H1 (cell line): ENCODE data around the gene TNFAIP1. TPM values are rescaled to one million over a fixed set of nuclear protein-coding genes. Genes with fewer than 3 reads are reported as not detected.
A peak's percentile ranks its signal among the peaks of the same experiment; 100 is the strongest.

Source experiments
- CTCF ChIA-PET: fragments of 300-600 bp; sonication (Branson Sonifier 250); formaldehyde crosslinking; loops from one replicate; lab custom pipeline; 2021; ENCODE audit not compliant: partially characterized antibody; lab: Charles Lee
- POLR2A ChIA-PET: fragments of 300-600 bp; sonication (Branson Sonifier 250); formaldehyde crosslinking; loops from one replicate; lab custom pipeline; 2021; ENCODE audit warnings: inconsistent platforms; ENCODE audit not compliant: partially characterized antibody; lab: Charles Lee
- DNase-seq, 2 experiments: peaks; one replicate each; pipeline versions ENCODE4 v3.0.0 to v3.0.0-alpha.2; 2010 to 2022; ENCODE audit warnings: low spot score in 2 of 2, low read depth in 1 of 2, mixed read lengths in 1 of 2
- FAIRE-seq: peaks from 2 replicates; lab custom pipeline; 2011; peaks lifted over from hg19 to GRCh38; lab: Jason Lieb, UNC
- H2AFZ ChIP-seq: 2 replicates; pipeline ENCODE4 v1.8.1; 2012; ENCODE audit warnings: low read length, inconsistent platforms
- H2AK5ac ChIP-seq: 2 replicates; pipeline ENCODE4 v1.6.1; 2013; ENCODE audit warnings: low read depth, low read length
- H2BK120ac ChIP-seq: replicated peaks from 2 replicates; pipeline ENCODE3; 2013; ENCODE audit warnings: low read depth, low read length, inconsistent platforms
- H2BK12ac ChIP-seq: 2 replicates; pipeline ENCODE4 v1.6.1; 2013; ENCODE audit warnings: low read depth, low read length
- H2BK15ac ChIP-seq: 2 replicates; pipeline ENCODE4 v1.6.1; 2013; ENCODE audit warnings: low read length
- H2BK20ac ChIP-seq: 2 replicates; pipeline ENCODE4 v1.6.1; 2013; ENCODE audit warnings: low read length
- H2BK5ac ChIP-seq: 2 replicates; pipeline ENCODE4 v1.6.1; 2013; ENCODE audit warnings: low read depth, low read length
- H3K14ac ChIP-seq: 2 replicates; pipeline ENCODE4 v1.6.1; 2013; ENCODE audit warnings: inconsistent platforms; ENCODE audit not compliant: insufficient read length
- H3K18ac ChIP-seq: 2 replicates; pipeline ENCODE4 v1.6.1; 2013; ENCODE audit warnings: low read length; ENCODE audit errors: extremely low read depth
- H3K23ac ChIP-seq: 2 replicates; pipeline ENCODE4 v1.6.1; 2013; ENCODE audit warnings: inconsistent platforms; ENCODE audit not compliant: insufficient read length
- H3K23me2 ChIP-seq: 2 replicates; pipeline ENCODE4 v1.6.1; 2013; ENCODE audit warnings: low read depth, low read length
- H3K27ac ChIP-seq: 2 replicates; pipeline ENCODE4 v1.6.1; 2011; ENCODE audit warnings: low read depth, low read length, inconsistent platforms
- H3K27me3 ChIP-seq, 4 experiments: replicated peaks in 1 of 4; 1 replicate in 1 of 4; 2 replicates in 3 of 4; pipeline versions ENCODE4 v1.6.1 to v1.8.1; 2011 to 2013; ENCODE audit warnings: low read length in 3 of 4, mild to moderate bottlenecking in 3 of 4, inconsistent platforms in 2 of 4, mixed read lengths in 2 of 4, moderate library complexity in 1 of 4; ENCODE audit not compliant: control insufficient read depth in 3 of 4, insufficient read depth in 3 of 4; ENCODE audit errors: extremely low read depth in 1 of 4
- H3K36me3 ChIP-seq, 4 experiments: 2 replicates each; pipeline versions ENCODE4 v1.6.1 to v1.8.1; 2011 to 2013; ENCODE audit warnings: mild to moderate bottlenecking in 4 of 4, low read length in 3 of 4, moderate library complexity in 2 of 4, control low read depth in 1 of 4, inconsistent platforms in 1 of 4; ENCODE audit not compliant: insufficient read depth in 4 of 4, control insufficient read depth in 2 of 4
- H3K4ac ChIP-seq: replicated peaks from 2 replicates; pipeline ENCODE3; 2013; ENCODE audit warnings: low read length, low read depth, mixed read lengths, inconsistent platforms; ENCODE audit not compliant: insufficient read length
- H3K4me1 ChIP-seq, 4 experiments: replicated peaks in 1 of 4; 1 replicate in 1 of 4; 2 replicates in 3 of 4; pipeline versions ENCODE4 v1.6.1 to v1.8.1; 2011 to 2013; ENCODE audit warnings: low read length in 3 of 4, inconsistent platforms in 2 of 4, mixed read lengths in 1 of 4; ENCODE audit not compliant: insufficient read depth in 4 of 4, control insufficient read depth in 3 of 4
- H3K4me2 ChIP-seq, 2 experiments: 2 replicates each; pipeline versions ENCODE4 v1.6.1 to v1.8.1; 2011 to 2013; ENCODE audit warnings: low read depth in 2 of 2, low read length in 2 of 2, control low read depth in 1 of 2, inconsistent platforms in 1 of 2, mild to moderate bottlenecking in 1 of 2; ENCODE audit not compliant: insufficient read depth in 1 of 2
- H3K4me3 ChIP-seq, 4 experiments: fragments of 200-600, 300-600 bp in 1 of 4; sonication (generic), shearing (Covaris generic), sonication (Bioruptor Twin) in 1 of 4; 2 replicates each; pipeline versions ENCODE4 v1.5.1 to v1.8.1; 2011 to 2016; ENCODE audit warnings: low read length in 4 of 4, low read depth in 3 of 4, control low read depth in 2 of 4, inconsistent platforms in 2 of 4, mild to moderate bottlenecking in 2 of 4, mixed read lengths in 1 of 4, moderate library complexity in 1 of 4; ENCODE audit not compliant: insufficient read depth in 2 of 4; ENCODE audit errors: extremely low read depth in 1 of 4
- H3K56ac ChIP-seq: replicated peaks from 2 replicates; pipeline ENCODE3; 2013; ENCODE audit warnings: low read depth, mild to moderate bottlenecking, mixed read lengths, low read length, inconsistent platforms; ENCODE audit not compliant: insufficient read length
- H3K79me1 ChIP-seq: 2 replicates; pipeline ENCODE4 v1.6.1; 2013; ENCODE audit warnings: low read depth, low read length, control low read depth
- H3K79me2 ChIP-seq, 2 experiments: 2 replicates each; pipeline versions ENCODE4 v1.6.1 to v1.8.1; 2012 to 2013; ENCODE audit warnings: low read length in 2 of 2, mild to moderate bottlenecking in 2 of 2, inconsistent platforms in 1 of 2; ENCODE audit not compliant: insufficient read depth in 2 of 2, control insufficient read depth in 1 of 2
- H3K9ac ChIP-seq, 4 experiments: replicated peaks in 1 of 4; 1 replicate in 1 of 4; 2 replicates in 3 of 4; pipeline versions ENCODE4 v1.6.1 to v1.8.1; 2011 to 2013; ENCODE audit warnings: low read depth in 3 of 4, low read length in 3 of 4, control low read depth in 2 of 4, mild to moderate bottlenecking in 2 of 4, moderate library complexity in 2 of 4, inconsistent platforms in 1 of 4; ENCODE audit errors: extremely low read depth in 1 of 4
- H3K9me3 ChIP-seq, 2 experiments: 2 replicates each; pipeline versions ENCODE4 v1.6.1 to v1.8.1; 2012 to 2013; ENCODE audit warnings: mild to moderate bottlenecking in 2 of 2, moderate library complexity in 2 of 2, control low read depth in 1 of 2, inconsistent platforms in 1 of 2, low read depth in 1 of 2, low read length in 1 of 2, mixed read lengths in 1 of 2; ENCODE audit not compliant: insufficient read depth in 2 of 2
- H4K20me1 ChIP-seq, 2 experiments: replicated peaks in 1 of 2; 2 replicates each; pipeline versions ENCODE3 to v1.8.1; 2011 to 2013; ENCODE audit warnings: inconsistent platforms in 2 of 2, low read length in 2 of 2, mild to moderate bottlenecking in 1 of 2; ENCODE audit not compliant: insufficient read depth in 2 of 2, control insufficient read depth in 1 of 2
- H4K5ac ChIP-seq: 2 replicates; pipeline ENCODE4 v1.6.1; 2013; ENCODE audit warnings: low read length, low read depth, mixed read lengths, inconsistent platforms; ENCODE audit not compliant: insufficient read length
- H4K8ac ChIP-seq: 2 replicates; pipeline ENCODE4 v1.8.0; 2013; ENCODE audit warnings: mild to moderate bottlenecking, moderate library complexity, low read length, inconsistent platforms; ENCODE audit not compliant: insufficient read depth; ENCODE audit errors: extremely low read depth
- H4K91ac ChIP-seq: replicated peaks from 2 replicates; pipeline ENCODE3; 2013; ENCODE audit warnings: low read length, mixed read lengths, inconsistent platforms; ENCODE audit not compliant: insufficient read length
- CBX5 ChIP-seq: fragments of 300-800, 300-1000 bp; sonication (generic); IDR thresholded peaks from 2 replicates; pipeline ENCODE4 v1.7.1; 2016; ENCODE audit warnings: antibody characterized with exemption, low read length, low read depth
- CEBPB ChIP-seq: IDR thresholded peaks from 2 replicates; pipeline ENCODE4 v1.6.1; 2012; ENCODE audit warnings: low read depth, low read length
- CHD1 ChIP-seq: IDR thresholded peaks from 2 replicates; pipeline ENCODE4 v1.6.1; 2012; ENCODE audit warnings: low read depth, low read length, improper control_type of control experiment
- EP300 ChIP-seq, 2 experiments: IDR thresholded peaks; 1 replicate in 1 of 2; 2 replicates in 1 of 2; pipeline ENCODE4 v1.6.1; 2011 to 2012; ENCODE audit warnings: low read depth in 2 of 2, low read length in 2 of 2, mild to moderate bottlenecking in 2 of 2, borderline replicate concordance in 1 of 2, inconsistent platforms in 1 of 2, moderate library complexity in 1 of 2
- HDAC2 ChIP-seq, 2 experiments: fragments of 300-600 bp in 1 of 2; sonication (generic) in 1 of 2; IDR thresholded peaks; 2 replicates each; pipeline ENCODE4 v1.6.1; 2011 to 2012; ENCODE audit warnings: low read depth in 2 of 2, low read length in 2 of 2, mild to moderate bottlenecking in 2 of 2, moderate library complexity in 2 of 2, borderline replicate concordance in 1 of 2, inconsistent platforms in 1 of 2
- JUND ChIP-seq: IDR thresholded peaks from 2 replicates; pipeline ENCODE4 v1.6.1; 2011; ENCODE audit warnings: mild to moderate bottlenecking, improper control_type of control experiment, low read length
- WGBS, 2 experiments: shearing (Covaris generic) in 1 of 2; methylation state at CpG; one replicate each; pipeline versions ENCODE4 v1.1.6 to v1.1.7; 2013 to 2015; ENCODE audit warnings: low lambda C conversion rate in 2 of 2, mixed read lengths in 2 of 2, inconsistent platforms in 1 of 2, low coverage in 1 of 2, missing lambda C conversion rate in 1 of 2; ENCODE audit not compliant: insufficient replicate concordance in 2 of 2, insufficient coverage in 1 of 2, insufficient read length in 1 of 2; ENCODE audit errors: extremely low coverage in 1 of 2, missing lambda C conversion rate in 1 of 2; 5-methylcytosine and 5-hydroxymethylcytosine counted together
- polyA plus RNA-seq, 7 experiments: library from polyadenylated mRNA; depleted of rRNA in 3 of 7; stranded (reverse) in 5 of 7; unstranded in 2 of 7; fragments of >200 nt in 5 of 7; fragments of 200-250 nt in 2 of 7; gene quantifications; 1 replicate in 5 of 7; 2 replicates in 1 of 7; 4 replicates in 1 of 7; pipeline versions ENCODE4 v1.2.1 to v1.2.3, GENCODE V29; 2011 to 2013; ENCODE audit warnings: missing spikeins in 2 of 7, mixed read lengths in 2 of 7
- total RNA-seq: library from RNA; stranded (reverse); fragmentation: NEBNext Ultra II Directional; extraction: Animal tissue kit (Norgen Biotek cat#: 25700); gene quantifications from 2 replicates; pipeline ENCODE4 v1.2.1, GENCODE V29; 2021

Gene TNFAIP1
- total and polyA plus RNA-seq, 2 of the 8 experiments (the other 6 are each of a cell fraction or from before 2014, with no cell fraction given): 16.9 to 19.5 TPM

GRCh38 chr17:28317966-28318758 is 17.4 kb upstream of the TNFAIP1 start:
- POLR2A ChIA-PET: interaction anchor here (0.6 to 4.1 kb wide), 17 partner anchors 10 to 274 kb away, joined by 3 to 30 read pairs (median 3); partner anchors contain the start of genes IFT20, POLDIP2 and TNFAIP1
- FAIRE-seq: no peak
- peak overlapping the region; percentile 26 for H4K91ac ChIP-seq
- TF ChIP-seq CHD1: no peak
- TF ChIP-seq EP300 (IDR thresholded peaks at IDR 0.05; ENCODE audit: borderline replicate concordance in 1 of 2, low read depth in 2 of 2, low read length in 2 of 2): no peak
- no peak for TF ChIP-seq CEBPB
- no peak for TF ChIP-seq JUND
- TF ChIP-seq CBX5: no peak
- no peak for TF ChIP-seq HDAC2 (IDR thresholded peaks at IDR 0.05; ENCODE audit: borderline replicate concordance in 1 of 2, low read depth in 2 of 2, low read length in 2 of 2)

More at GRCh38 chr17:28317966-28318758, 17.4 kb upstream of the TNFAIP1 start:
- Histone ChIP-seq H2AFZ (peak overlapping the region; percentile 89), H3K36me3 (peaks cover 0 to 4% (median 0%) of the 10 kb centered on the region in 4 experiments; a peak in 3 of 8 replicates), H3K4me3 (peak overlapping the region; percentile 63 to 90 (median 70)), H2BK15ac (peak overlapping the region; percentile 97; the same call in 1 of the 2 replicates), H2BK5ac (peak overlapping the region; percentile 69; the same call in 1 of the 2 replicates), H2AK5ac (peak overlapping the region; percentile 17; the same call in 1 of the 2 replicates), H3K27ac (no peak overlapping the region), H3K79me2 (peaks cover 33 to 42% of the 10 kb centered on the region in 2 experiments), H3K4me2 (peak overlapping the region; percentile 81 to 99), H4K20me1 (peaks cover 0 to 9% of the 10 kb centered on the region in 2 experiments), H2BK120ac (no peak overlapping the region), H3K56ac (no peak overlapping the region), H2BK20ac (no peak overlapping the region), H3K9ac (peak overlapping the region in 3 of 4 experiments; percentile 48 to 62 (median 51); a peak in 6 of 7 replicates), H3K27me3 (peaks cover 0 to 3% (median 0%) of the 10 kb centered on the region in 4 experiments; a peak in 1 of 7 replicates), H3K79me1 (no peaks in the 10 kb centered on the region), H2BK12ac (peak overlapping the region; percentile 65; the same call in 1 of the 2 replicates), H3K9me3 (no peaks in the 10 kb centered on the region), H4K8ac (peak overlapping the region; percentile 87; the same call in 1 of the 2 replicates), H3K23ac (no peak overlapping the region), H3K4ac (no peak overlapping the region), H4K5ac (peak overlapping the region; percentile 18), H3K23me2 (peaks cover 11% of the 10 kb centered on the region), H3K14ac (peak overlapping the region; percentile 62), H3K4me1 (peaks cover 4 to 26% (median 13%) of the 10 kb centered on the region in 4 experiments), H3K18ac (peak overlapping the region; percentile 71)
- CTCF ChIA-PET: interaction anchor here (0.5 to 2.3 kb wide), 10 partner anchors 8 to 232 kb away, joined by 3 to 12 read pairs (median 3); no protein-coding TSS in a partner anchor
- 9% methylated on average over 40 of the region's 40 CpGs; no CpG with 5 or more reads in 1 of the 2 experiments for WGBS, 2 experiments
- DNase-seq: peak in 1 of 2 experiments; percentile 72
